HepG2 (cell line): ENCODE data around the gene EDC3. TPM values are rescaled to one million over a fixed set of nuclear protein-coding genes. Genes with fewer than 3 reads are reported as not detected.

ENCODE experiments used
- ATAC-seq: fragments of 200-7000 bp; cut with Tn5 transposase; 3 replicates; pipeline ENCODE4 v1.9.1; 2020; ENCODE audit warnings: mild to moderate bottlenecking, moderate library complexity
- BruUV-seq: library from RNA; stranded (reverse); fragments of 400-500 nt; replicated peaks from 2 replicates; lab custom pipeline; 2021; lab: Mats Ljungman, UMichigan
- CTCF ChIA-PET: fragments of 300-600 bp; formaldehyde crosslinking; extraction: SDS; loops from one replicate; lab custom pipeline; 2021; ENCODE audit warnings: low total read pairs, inconsistent platforms, low intra/inter-chr PET ratio; lab: Yijun Ruan, JAX
- POLR2A ChIA-PET: fragments of 350-600 bp; sonication (Branson Sonifier 250); formaldehyde crosslinking; loops from one replicate; lab custom pipeline; 2020; ENCODE audit warnings: antibody characterized with exemption, inconsistent platforms; lab: Yijun Ruan, JAX
- DNase-seq: peaks from one replicate; pipeline ENCODE4 v3.0.0-alpha.2; 2015; ENCODE audit warnings: low spot score
- FAIRE-seq: peaks from 3 replicates; lab custom pipeline; 2011; peaks lifted over from hg19 to GRCh38; lab: Jason Lieb, UNC
- H2AFZ ChIP-seq: one replicate; pipeline ENCODE4 v1.6.1; 2011; ENCODE audit warnings: low read length, inconsistent platforms
- H3K27ac ChIP-seq: fragments of 300-600 bp; 3 replicates; pipeline ENCODE4 v1.8.0; 2011; ENCODE audit warnings: mixed run types, mild to moderate bottlenecking, mixed read lengths, low read length, inconsistent platforms; ENCODE audit not compliant: insufficient read depth; ENCODE audit errors: extremely low read length
- H3K27me3 ChIP-seq, 2 experiments: fragments of 200-600 bp in 1 of 2; 2 replicates in 1 of 2; 3 replicates in 1 of 2; pipeline versions ENCODE4 v1.6.0 to v1.8.0; 2011; ENCODE audit warnings: low read length in 2 of 2, mild to moderate bottlenecking in 2 of 2, moderate library complexity in 2 of 2, inconsistent platforms in 1 of 2; ENCODE audit not compliant: insufficient read depth in 2 of 2, control insufficient read depth in 1 of 2
- H3K36me3 ChIP-seq, 2 experiments: fragments of 200-600 bp in 1 of 2; replicated peaks in 1 of 2; 2 replicates in 1 of 2; 3 replicates in 1 of 2; pipeline versions ENCODE4 v1.5.1 to v1.8.0; 2011; ENCODE audit warnings: low read length in 2 of 2, inconsistent platforms in 1 of 2; ENCODE audit not compliant: insufficient read depth in 2 of 2, control insufficient read depth in 1 of 2
- H3K4me1 ChIP-seq: 2 replicates; pipeline ENCODE4 v1.5.1; 2012; ENCODE audit warnings: low read length, inconsistent platforms; ENCODE audit not compliant: insufficient read depth
- H3K4me2 ChIP-seq: 2 replicates; pipeline ENCODE4 v1.6.0; 2011; ENCODE audit warnings: low read depth, low read length, inconsistent platforms
- H3K4me3 ChIP-seq, 3 experiments: fragments of 200-600 bp in 1 of 3; sonication (generic), shearing (Covaris generic) in 1 of 3; replicated peaks in 1 of 3; 2 replicates each; pipeline ENCODE4 v1.5.1; 2011 to 2016; ENCODE audit warnings: low read length in 3 of 3, inconsistent platforms in 2 of 3, low read depth in 2 of 3, mild to moderate bottlenecking in 2 of 3, control low read depth in 1 of 3, mixed read lengths in 1 of 3; ENCODE audit not compliant: insufficient read depth in 1 of 3
- H3K79me2 ChIP-seq: one replicate; pipeline ENCODE4 v1.6.1; 2011; ENCODE audit warnings: low read length, inconsistent platforms; ENCODE audit not compliant: insufficient read depth
- H3K9ac ChIP-seq: 2 replicates; pipeline ENCODE4 v1.6.0; 2011; ENCODE audit warnings: mild to moderate bottlenecking, low read depth, low read length, inconsistent platforms; ENCODE audit not compliant: insufficient read depth
- H3K9me3 ChIP-seq: 2 replicates; pipeline ENCODE4 v1.5.1; 2012; ENCODE audit warnings: mild to moderate bottlenecking, low read length
- H4K20me1 ChIP-seq: 2 replicates; pipeline ENCODE4 v1.6.0; 2011; ENCODE audit warnings: inconsistent platforms, mild to moderate bottlenecking, low read length, moderate library complexity; ENCODE audit not compliant: insufficient read depth
- PPARG ChIP-seq: conservative IDR thresholded peaks from 2 replicates; pipeline ENCODE4 v1.6.1; 2016; ENCODE audit warnings: missing biosample characterization, missing genetic modification reagents
- RXRB ChIP-seq: IDR thresholded peaks from 2 replicates; pipeline ENCODE4 v1.6.1; 2016; ENCODE audit warnings: borderline replicate concordance, missing genetic modification reagents, missing compliant biosample characterization
- ZBTB38 ChIP-seq: sonication (generic); formaldehyde crosslinking; IDR thresholded peaks from 2 replicates; pipeline ENCODE4 v1.5.1; 2020; ENCODE audit warnings: mild to moderate bottlenecking, missing genetic modification reagents
- ZBTB49 ChIP-seq: sonication (generic); formaldehyde crosslinking; IDR thresholded peaks from 2 replicates; pipeline ENCODE4 v1.4.0; 2020; ENCODE audit warnings: missing genetic modification reagents, borderline replicate concordance
- ZNF513 ChIP-seq: sonication (generic); formaldehyde crosslinking; conservative IDR thresholded peaks from 2 replicates; pipeline ENCODE4 v1.5.0; 2020; ENCODE audit warnings: missing genetic modification reagents
- ZNF7 ChIP-seq: IDR thresholded peaks from 2 replicates; pipeline ENCODE4 v1.6.1; 2016; ENCODE audit warnings: missing biosample characterization, missing genetic modification reagents
- WGBS: methylation state at CpG from one replicate; pipeline ENCODE4 v1.1.6; 2017; ENCODE audit warnings: low lambda C conversion rate; 5-methylcytosine and 5-hydroxymethylcytosine counted together
- in situ Hi-C: cut with HindIII; loops from 2 replicates; pipeline ENCODE4 v1.10.0; 2017; ENCODE audit warnings: low pct_unique_long_range_greater_than_20kb; ENCODE audit not compliant: extremely low pct_ligation_motif_present
- intact Hi-C: fragments of 100-400 bp; cut with micrococcal nuclease; formaldehyde crosslinking; loops from one replicate; pipeline ENCODE4 v1.10.0; 2022; ENCODE audit not compliant: unreplicated experiment
- polyA plus RNA-seq, 8 experiments: library from polyadenylated mRNA; depleted of rRNA in 3 of 8; stranded (reverse) in 7 of 8; unstranded in 1 of 8; fragments of >200 nt; fragmentation: Illumina TruSeq in 4 of 8; extraction: Trizol in 4 of 8; gene quantifications; 2 replicates each; pipeline versions ENCODE4 v1.2.1 to v1.2.3, GENCODE V29; 2011 to 2016; ENCODE audit warnings: low read depth in 4 of 8, missing spikeins in 1 of 8, mixed read lengths in 1 of 8; ENCODE audit not compliant: insufficient read depth in 1 of 8
- total RNA-seq, 5 experiments: library from RNA; depleted of rRNA; stranded (reverse); fragments of >200 nt; fragmentation: Illumina TruSeq; extraction: Trizol; gene quantifications; 2 replicates each; pipeline ENCODE4 v1.2.3, GENCODE V29; 2016; ENCODE audit warnings: low read depth in 1 of 5

EDC3 gene
- total and polyA plus RNA-seq, 2 of the 13 experiments (the other 11 are each of a cell fraction or from before 2014, with no cell fraction given) = 17.4 to 32.0 TPM

- 99% methylated on average over 7 of the region's 7 CpGs for WGBS
- ChIA-PET POLR2A (no interaction called here), CTCF (no interaction called here)
- Histone ChIP-seq H3K4me3 (no peak overlapping the region), H3K9ac (no peak overlapping the region), H3K4me1 (no peaks in the 10 kb centered on the region), H3K4me2 (no peak overlapping the region), H3K9me3 (no peaks in the 10 kb centered on the region), H3K27me3 (no peaks in the 10 kb centered on the region), H3K36me3 (peaks cover 8 to 24% of the 10 kb centered on the region in 2 experiments), H3K79me2 (peaks cover 39% of the 10 kb centered on the region), H3K27ac (no peak overlapping the region), H2AFZ (no peak overlapping the region), H4K20me1 (no peaks in the 10 kb centered on the region)
- ATAC-seq (no peak), FAIRE-seq (no peak), DNase-seq (no peak)
- in situ Hi-C loops (no loop called here), intact Hi-C loops (no loop called here)
- TF ChIP-seq ZNF7 (CRISPR knock-in tag) = peak; percentile 67
- TF ChIP-seq RXRB = no peak
- no TSS peak for BruUV-seq
Measured at GRCh38 chr15:74676801-74677200, 19.0 kb downstream of the EDC3 start.

GRCh38 chr15:74674161-74674560 lies 21.7 kb downstream of the EDC3 start:
- no peaks in the 10 kb centered on the region for H4K20me1 ChIP-seq
- DNase-seq = no peak
- in situ Hi-C loops (no loop called here), intact Hi-C loops (no loop called here)
- no peaks in the 10 kb centered on the region for H3K9me3 ChIP-seq
- WGBS = 100% methylated on average over 3 of the region's 3 CpGs
- peaks cover 12 to 42% of the 10 kb centered on the region in 2 experiments for H3K36me3 ChIP-seq
- POLR2A ChIA-PET = no interaction called here
- BruUV-seq = no TSS peak
- H3K9ac ChIP-seq = no peak overlapping the region
- H3K27ac ChIP-seq = no peak overlapping the region
- H3K4me3 ChIP-seq = no peak overlapping the region
- H3K4me2 ChIP-seq = no peak overlapping the region
- no peaks in the 10 kb centered on the region for H3K4me1 ChIP-seq
- H2AFZ ChIP-seq = no peak overlapping the region
- FAIRE-seq = no peak
- no peaks in the 10 kb centered on the region for H3K27me3 ChIP-seq
- ATAC-seq = no peak
- CTCF ChIA-PET = no interaction called here
- H3K79me2 ChIP-seq = peaks cover 23% of the 10 kb centered on the region
- no peak for TF ChIP-seq PPARG (CRISPR knock-in tag)
- no peak for TF ChIP-seq ZNF513
- no peak for TF ChIP-seq ZBTB38 (CRISPR knock-in tag)
- no peak for TF ChIP-seq ZBTB49
